Measurements from ENCODE around the gene EPC1. TPM values are rescaled to one million over a fixed set of nuclear protein-coding genes. Genes with fewer than 3 reads are reported as not detected.

The EPC1 gene
- total RNA-seq, 4 donors from 2014 or later, result 47.5 to 72.8 (median 62.7) TPM

DNA sequence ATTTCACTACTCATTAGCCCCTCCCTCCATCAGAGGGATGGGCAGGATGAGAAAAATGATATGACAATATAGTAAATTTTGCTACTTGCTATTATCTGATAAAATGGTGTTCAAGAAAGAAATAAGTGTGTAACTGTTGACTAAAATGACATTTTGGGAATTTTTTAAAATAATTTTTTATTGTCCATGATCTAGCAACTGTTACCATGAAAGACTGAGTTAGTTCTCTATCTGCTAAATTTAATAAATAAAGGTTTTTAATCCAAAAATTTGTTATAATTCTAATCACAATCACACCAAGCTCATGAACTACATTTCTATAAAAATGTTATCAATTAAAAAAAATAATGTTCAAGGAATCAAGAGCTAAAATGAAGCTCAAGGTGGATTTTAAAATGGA is 28.7 kb upstream of the EPC1 start:
- Histone ChIP-seq H3K27ac (no peak overlapping the region), H3K4me3 (no peak overlapping the region), H3K4me1 (peaks cover 0 to 50% (median 22%) of the 10 kb centered on the region in 4 donors), H3K36me3 (no peaks in the 10 kb centered on the region), H3K27me3 (no peaks in the 10 kb centered on the region), H3K9me3 (no peaks in the 10 kb centered on the region)
- DNase-seq (ENCODE audit: low spot score in 2 of 2), result no peak
- TF ChIP-seq, protein P1, sequence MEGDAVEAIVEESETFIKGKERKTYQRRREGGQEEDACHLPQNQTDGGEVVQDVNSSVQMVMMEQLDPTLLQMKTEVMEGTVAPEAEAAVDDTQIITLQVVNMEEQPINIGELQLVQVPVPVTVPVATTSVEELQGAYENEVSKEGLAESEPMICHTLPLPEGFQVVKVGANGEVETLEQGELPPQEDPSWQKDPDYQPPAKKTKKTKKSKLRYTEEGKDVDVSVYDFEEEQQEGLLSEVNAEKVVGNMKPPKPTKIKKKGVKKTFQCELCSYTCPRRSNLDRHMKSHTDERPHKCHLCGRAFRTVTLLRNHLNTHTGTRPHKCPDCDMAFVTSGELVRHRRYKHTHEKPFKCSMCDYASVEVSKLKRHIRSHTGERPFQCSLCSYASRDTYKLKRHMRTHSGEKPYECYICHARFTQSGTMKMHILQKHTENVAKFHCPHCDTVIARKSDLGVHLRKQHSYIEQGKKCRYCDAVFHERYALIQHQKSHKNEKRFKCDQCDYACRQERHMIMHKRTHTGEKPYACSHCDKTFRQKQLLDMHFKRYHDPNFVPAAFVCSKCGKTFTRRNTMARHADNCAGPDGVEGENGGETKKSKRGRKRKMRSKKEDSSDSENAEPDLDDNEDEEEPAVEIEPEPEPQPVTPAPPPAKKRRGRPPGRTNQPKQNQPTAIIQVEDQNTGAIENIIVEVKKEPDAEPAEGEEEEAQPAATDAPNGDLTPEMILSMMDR (IDR thresholded peaks at IDR 0.05), result no peak
- no peak for TF ChIP-seq POLR2A (IDR thresholded peaks at IDR 0.05)
- no peak for TF ChIP-seq EP300 (IDR thresholded peaks at IDR 0.05)

DNA sequence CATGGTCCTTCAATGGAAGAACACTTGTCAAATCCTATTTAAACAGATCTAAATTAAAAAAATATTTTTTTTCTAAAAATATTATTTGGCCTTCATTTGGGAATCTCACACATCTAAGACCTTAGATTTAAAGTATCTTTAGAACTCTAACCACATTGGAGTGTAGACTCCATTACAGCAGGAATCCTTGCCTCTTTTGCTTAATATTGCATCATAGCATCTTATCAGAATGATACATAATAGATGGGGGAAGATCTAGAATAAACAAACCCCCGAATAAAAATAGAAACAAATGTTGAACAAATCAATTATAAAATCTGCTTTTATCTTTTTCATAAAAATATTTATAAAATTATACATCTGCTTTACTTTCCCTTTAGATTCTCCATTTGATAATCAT is 27.6 kb upstream of the EPC1 start:
- Histone ChIP-seq H3K4me1 (peaks cover 0 to 54% (median 22%) of the 10 kb centered on the region in 4 donors), H3K4me3 (no peak overlapping the region), H3K27ac (no peak overlapping the region), H3K36me3 (no peaks in the 10 kb centered on the region), H3K27me3 (no peaks in the 10 kb centered on the region), H3K9me3 (no peaks in the 10 kb centered on the region)
- TF ChIP-seq, protein P1 (IDR thresholded peaks at IDR 0.05), result no peak
- TF ChIP-seq POLR2A (IDR thresholded peaks at IDR 0.05) (no peak), EP300 (IDR thresholded peaks at IDR 0.05) (no peak)
- DNase-seq (ENCODE audit: low spot score in 2 of 2), result no peak
- WGBS, 2 donors, result 50 to 68% methylated on average over 1 of the region's 1 CpG

DNA sequence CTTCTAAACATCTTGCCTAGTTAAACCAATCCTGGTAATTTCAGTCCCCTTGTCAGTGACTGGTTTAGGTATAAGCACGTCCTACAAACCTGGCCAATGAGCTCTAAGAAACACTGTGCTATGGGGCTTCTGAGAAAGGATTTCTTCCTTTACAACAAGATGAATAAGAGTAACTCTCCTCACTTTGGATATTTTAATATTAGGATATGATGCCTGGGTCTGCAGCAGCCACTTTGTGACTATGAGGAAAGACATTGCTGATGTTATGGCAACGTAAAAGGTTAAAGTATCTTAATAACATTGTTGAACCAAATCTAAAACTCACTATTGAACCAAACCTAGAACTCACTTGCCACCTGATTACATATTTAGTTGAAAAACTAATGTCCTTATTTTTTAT is 26.5 kb upstream of the EPC1 start:
- DNase-seq (ENCODE audit: low spot score in 2 of 2), result no peak
- Histone ChIP-seq H3K4me3 (no peak overlapping the region), H3K4me1 (peaks cover 0 to 62% (median 24%) of the 10 kb centered on the region in 4 donors), H3K27me3 (no peaks in the 10 kb centered on the region), H3K9me3 (no peaks in the 10 kb centered on the region), H3K36me3 (no peaks in the 10 kb centered on the region), H3K27ac (no peak overlapping the region)
- TF ChIP-seq EP300 (IDR thresholded peaks at IDR 0.05), result no peak
- TF ChIP-seq, protein P1 (IDR thresholded peaks at IDR 0.05), result no peak
- no peak for TF ChIP-seq POLR2A (IDR thresholded peaks at IDR 0.05)
- WGBS, 2 donors, result 93 to 95% methylated on average over 2 of the region's 2 CpGs

DNA sequence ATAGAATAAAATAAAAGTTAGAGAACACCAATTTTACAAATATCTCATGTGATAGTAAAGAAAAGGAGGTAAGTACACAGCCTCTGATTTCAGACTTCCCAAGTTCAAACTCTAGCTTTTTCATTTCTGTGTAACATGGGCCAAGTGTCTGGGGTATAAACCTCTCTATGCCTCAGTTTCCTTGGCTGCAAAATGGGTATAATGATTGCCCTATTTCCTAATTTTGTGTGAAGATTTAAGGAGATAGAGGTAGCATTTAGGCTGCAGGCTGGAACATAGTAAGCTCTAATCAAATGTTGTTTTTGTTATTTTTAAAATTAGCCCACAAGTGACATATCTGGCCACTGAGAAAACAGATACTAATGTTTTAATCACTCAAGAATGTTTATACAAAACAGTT is 26.1 kb upstream of the EPC1 start:
- no peak overlapping the region for H3K27ac ChIP-seq
- H3K36me3 ChIP-seq, result no peaks in the 10 kb centered on the region
- H3K9me3 ChIP-seq, result no peaks in the 10 kb centered on the region
- H3K4me1 ChIP-seq, result peaks cover 0 to 67% (median 24%) of the 10 kb centered on the region in 4 donors
- H3K4me3 ChIP-seq, result no peak overlapping the region
- no peak for DNase-seq (ENCODE audit: low spot score in 2 of 2)
- TF ChIP-seq EP300 (IDR thresholded peaks at IDR 0.05) (no peak), POLR2A (IDR thresholded peaks at IDR 0.05) (no peak)
- TF ChIP-seq, protein P1 (IDR thresholded peaks at IDR 0.05), result no peak
- no peaks in the 10 kb centered on the region for H3K27me3 ChIP-seq

DNA sequence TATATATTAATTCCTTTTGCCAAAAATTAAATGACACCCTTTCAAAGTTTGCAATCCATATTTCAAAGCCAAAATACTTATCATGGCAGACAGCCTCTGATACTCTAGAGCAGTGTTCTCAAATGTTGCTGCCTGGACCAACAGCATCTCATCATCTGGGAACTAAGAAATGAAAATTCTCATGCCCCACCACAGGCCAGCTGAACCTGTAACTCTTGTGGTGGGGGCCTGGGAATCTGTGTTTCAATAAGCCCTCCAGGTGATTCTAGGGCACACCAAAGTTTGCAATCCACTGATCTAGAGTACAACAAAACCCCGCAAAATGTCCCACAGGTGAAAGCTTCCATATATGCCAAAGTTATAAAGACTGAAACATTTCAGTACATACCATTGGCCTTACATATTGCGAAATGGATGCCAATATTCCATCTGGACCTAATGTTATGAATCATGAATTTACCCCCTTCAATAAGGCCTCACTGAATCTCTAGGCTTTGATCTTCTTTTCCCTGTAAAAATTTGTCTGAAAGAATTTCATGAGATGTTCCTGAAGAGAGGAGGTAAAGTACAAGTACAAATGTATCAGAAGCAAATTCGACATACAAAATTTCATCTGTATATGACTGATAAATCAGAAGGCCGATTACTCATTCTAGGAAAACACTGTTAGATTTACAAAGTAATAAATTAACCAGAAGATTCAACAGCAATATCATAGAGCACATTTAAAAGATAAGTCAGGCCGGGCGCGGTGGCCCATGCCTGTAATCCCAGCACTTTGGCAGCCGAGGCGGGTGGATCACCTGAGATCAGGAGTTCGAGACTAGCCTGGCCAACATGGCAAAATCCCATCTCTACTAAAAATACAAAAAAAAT is 25.3 kb upstream of the EPC1 start:
- Histone ChIP-seq H3K4me1 (peaks cover 0 to 75% (median 25%) of the 10 kb centered on the region in 4 donors), H3K27ac (peak overlapping the region in 1 of 4 donors; percentile 31), H3K36me3 (no peaks in the 10 kb centered on the region), H3K9me3 (no peaks in the 10 kb centered on the region), H3K4me3 (no peak overlapping the region), H3K27me3 (no peaks in the 10 kb centered on the region)
- TF ChIP-seq EP300 (IDR thresholded peaks at IDR 0.05) (no peak), POLR2A (IDR thresholded peaks at IDR 0.05) (no peak)
- TF ChIP-seq, protein P1 (IDR thresholded peaks at IDR 0.05), result no peak
- WGBS, 2 donors, result 91 to 93% methylated on average over 10 of the region's 10 CpGs
- DNase-seq (ENCODE audit: low spot score in 2 of 2), result no peak

Data from tibial nerve (tissue), 4 donors.